BE2C (cell line): Measurements from ENCODE around the gene ACIN1.

Source experiments
- DNase-seq: peaks from one replicate; pipeline ENCODE4 v3.0.0-alpha.2; 2020
- H3K27me3 ChIP-seq: fragments of 250-450 bp; sonication (Bioruptor Pico); 2 replicates; pipeline ENCODE4 v1.5.1; 2020; ENCODE audit warnings: mild to moderate bottlenecking
- H3K36me3 ChIP-seq: fragments of 250-450 bp; sonication (Bioruptor Pico); 2 replicates; pipeline ENCODE4 v1.5.1; 2020; ENCODE audit warnings: mild to moderate bottlenecking
- H3K4me1 ChIP-seq: fragments of 250-450 bp; sonication (Bioruptor Pico); 2 replicates; pipeline ENCODE4 v1.5.1; 2020
- H3K4me3 ChIP-seq: 2 replicates; pipeline ENCODE4 v1.5.1; 2011; ENCODE audit warnings: low read depth, low read length
- H3K9me3 ChIP-seq: fragments of 250-450 bp; sonication (Bioruptor Pico); 2 replicates; pipeline ENCODE4 v1.5.1; 2020
- TF ChIP-seq, protein P1 (sequence below): IDR thresholded peaks from 2 replicates; pipeline ENCODE4 v1.5.1; 2012; ENCODE audit warnings: mild to moderate bottlenecking, low read depth, low read length

ACIN1 gene

DNA sequence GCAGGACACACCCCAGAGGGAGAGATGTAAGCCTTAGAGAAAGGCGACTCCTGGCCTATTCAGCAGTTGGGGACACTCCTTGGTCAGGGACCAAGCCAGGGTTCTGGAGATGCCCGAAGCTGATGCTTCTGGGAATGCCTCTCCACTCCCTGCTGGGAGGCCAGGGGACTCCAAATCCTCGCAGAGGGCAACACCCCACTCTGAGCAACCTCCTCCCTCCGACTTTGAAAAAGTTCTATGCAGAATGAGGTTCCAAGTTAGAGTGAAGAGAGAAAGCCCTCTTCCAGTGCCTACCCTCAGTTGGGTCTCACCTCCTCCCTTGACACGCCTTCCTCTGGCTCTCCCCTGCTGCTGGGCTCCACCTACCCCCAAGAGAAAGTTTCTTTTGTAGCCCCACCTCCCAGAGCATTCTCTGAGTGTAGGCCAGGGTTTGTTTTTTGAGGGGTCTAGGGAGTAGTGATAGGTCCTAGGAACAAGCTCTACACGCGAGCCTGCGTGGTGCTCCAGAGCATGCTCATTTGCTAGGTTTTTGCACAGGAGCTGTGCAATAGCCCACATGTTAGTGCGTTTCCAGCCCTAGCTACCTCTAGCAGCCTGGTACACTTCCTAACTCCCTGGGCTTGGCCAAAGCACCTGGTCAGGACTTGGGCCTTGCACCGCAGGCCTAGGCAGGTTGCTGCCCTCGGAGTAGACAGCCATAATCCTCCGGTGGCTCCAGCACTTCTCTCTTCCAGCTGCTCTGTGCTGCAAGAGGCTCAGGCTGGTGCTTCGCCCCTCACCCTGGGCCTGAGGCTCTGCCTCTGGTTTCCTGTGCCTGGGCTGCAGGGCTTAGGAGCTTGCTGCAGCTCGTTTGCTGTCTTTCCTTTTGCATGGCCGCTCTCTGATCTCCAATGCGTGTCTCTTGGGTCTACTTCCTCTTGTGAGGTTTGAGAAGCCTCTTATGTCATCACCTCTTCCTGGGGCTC is 24.7 kb upstream of the ACIN1 start:
- TF ChIP-seq, protein P1, sequence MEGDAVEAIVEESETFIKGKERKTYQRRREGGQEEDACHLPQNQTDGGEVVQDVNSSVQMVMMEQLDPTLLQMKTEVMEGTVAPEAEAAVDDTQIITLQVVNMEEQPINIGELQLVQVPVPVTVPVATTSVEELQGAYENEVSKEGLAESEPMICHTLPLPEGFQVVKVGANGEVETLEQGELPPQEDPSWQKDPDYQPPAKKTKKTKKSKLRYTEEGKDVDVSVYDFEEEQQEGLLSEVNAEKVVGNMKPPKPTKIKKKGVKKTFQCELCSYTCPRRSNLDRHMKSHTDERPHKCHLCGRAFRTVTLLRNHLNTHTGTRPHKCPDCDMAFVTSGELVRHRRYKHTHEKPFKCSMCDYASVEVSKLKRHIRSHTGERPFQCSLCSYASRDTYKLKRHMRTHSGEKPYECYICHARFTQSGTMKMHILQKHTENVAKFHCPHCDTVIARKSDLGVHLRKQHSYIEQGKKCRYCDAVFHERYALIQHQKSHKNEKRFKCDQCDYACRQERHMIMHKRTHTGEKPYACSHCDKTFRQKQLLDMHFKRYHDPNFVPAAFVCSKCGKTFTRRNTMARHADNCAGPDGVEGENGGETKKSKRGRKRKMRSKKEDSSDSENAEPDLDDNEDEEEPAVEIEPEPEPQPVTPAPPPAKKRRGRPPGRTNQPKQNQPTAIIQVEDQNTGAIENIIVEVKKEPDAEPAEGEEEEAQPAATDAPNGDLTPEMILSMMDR: no peak
- H3K36me3 ChIP-seq: no peaks in the 10 kb centered on the region
- H3K4me3 ChIP-seq: no peak overlapping the region

DNA sequence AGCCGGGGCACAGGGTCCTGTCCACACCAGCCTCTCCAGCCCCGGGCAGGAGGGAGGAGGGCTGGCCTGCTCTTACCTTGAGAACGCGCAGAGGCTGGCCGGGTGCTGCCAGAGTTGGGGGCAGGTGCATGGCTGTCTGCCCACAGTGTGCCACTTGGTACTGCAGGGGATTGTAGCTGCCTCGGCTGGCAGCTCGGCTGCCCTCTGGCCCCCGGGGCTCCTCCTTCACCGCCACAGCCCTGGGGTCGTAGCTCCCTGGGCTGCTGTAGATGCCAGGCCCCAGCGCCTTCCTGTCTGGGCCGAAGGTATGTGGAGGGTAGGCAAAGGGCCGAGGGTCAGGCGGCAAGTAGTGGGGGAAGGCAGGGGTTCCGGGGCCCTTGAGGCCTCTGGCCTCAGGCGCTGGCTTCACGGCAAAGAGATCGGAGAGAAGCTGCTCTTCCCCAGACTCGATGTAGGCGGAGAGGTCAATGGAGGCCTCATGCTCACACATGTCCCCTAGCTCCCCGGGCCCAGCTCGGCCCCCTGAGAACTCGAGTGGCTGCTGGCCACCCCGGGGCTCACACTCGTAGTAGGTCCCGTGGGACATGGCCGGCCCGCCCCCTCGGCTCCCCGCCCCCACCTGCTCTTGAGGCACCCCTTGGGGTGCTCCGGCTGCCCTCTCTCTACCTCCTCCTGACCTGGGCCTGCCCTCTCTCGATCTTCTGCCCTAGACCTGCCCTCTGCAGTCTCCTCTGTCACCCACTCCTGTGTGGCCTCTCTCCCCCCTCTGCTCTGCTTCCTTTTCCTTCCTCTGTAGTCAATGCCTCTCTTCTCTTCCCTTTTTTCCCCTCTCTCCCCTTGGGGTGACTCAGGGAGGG is 23.8 kb upstream of the ACIN1 start, which contains the start of gene CEBPE:
Gene CEBPE (minus strand): TSS at position 750 of the 857 bp plus-strand sequence. CDS start 164 bp downstream, at position 586.
- no peaks in the 10 kb centered on the region for H3K4me1 ChIP-seq
- no peak within 1 kb of the TSS for H3K4me3 ChIP-seq
- H3K9me3 ChIP-seq: no peaks in the 10 kb centered on the region
- TF ChIP-seq, protein P1: no peak
- peaks cover 3% of the 10 kb centered on the region; the same call in 1 of the 2 replicates for H3K27me3 ChIP-seq
- H3K36me3 ChIP-seq: no peaks in the 10 kb centered on the region
- no peak for DNase-seq

More for the DNA sequence above, 24.7 kb upstream of the ACIN1 start:
- H3K9me3 ChIP-seq: no peaks in the 10 kb centered on the region
- peaks cover 3% of the 10 kb centered on the region; the same call in 1 of the 2 replicates for H3K27me3 ChIP-seq
- no peaks in the 10 kb centered on the region for H3K4me1 ChIP-seq
- DNase-seq: no peak

DNA sequence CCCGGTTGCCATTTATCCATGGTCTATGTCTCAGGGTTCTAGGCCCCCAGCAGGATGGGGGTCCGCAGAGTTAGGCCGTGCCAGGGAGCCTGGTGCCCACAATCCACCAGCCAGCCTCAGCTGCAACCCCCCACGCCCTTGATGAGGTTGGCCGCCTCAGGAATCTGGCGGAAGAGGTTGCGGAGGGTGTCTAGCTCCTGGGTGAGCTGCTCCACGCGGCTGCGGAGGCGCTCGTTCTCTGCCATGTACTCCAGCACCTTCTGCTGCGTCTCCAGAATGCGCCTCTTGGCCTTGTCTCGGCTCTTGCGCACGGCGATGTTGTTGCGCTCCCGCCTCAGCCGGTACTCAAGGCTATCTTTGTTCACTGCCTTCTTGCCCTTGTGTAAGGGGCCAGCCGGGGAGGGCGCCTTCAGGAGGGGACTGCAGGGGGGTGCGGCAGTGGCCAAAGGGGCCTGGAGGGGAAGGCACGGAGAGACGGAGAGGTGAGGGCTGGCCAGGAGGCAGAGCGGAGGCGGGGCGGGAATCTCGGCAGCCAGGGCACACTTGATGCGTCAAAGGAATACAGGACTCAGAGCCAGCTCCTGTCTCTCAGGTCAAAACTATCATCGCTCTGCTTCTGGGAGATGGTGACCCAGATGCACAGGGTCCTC is 22.6 kb upstream of the ACIN1 start:
- no peaks in the 10 kb centered on the region for H3K36me3 ChIP-seq
- TF ChIP-seq, protein P1: no peak
- H3K4me1 ChIP-seq: no peaks in the 10 kb centered on the region
- H3K4me3 ChIP-seq: no peak overlapping the region
- H3K27me3 ChIP-seq: peaks cover 7% of the 10 kb centered on the region
- DNase-seq: no peak
- H3K9me3 ChIP-seq: no peaks in the 10 kb centered on the region

DNA sequence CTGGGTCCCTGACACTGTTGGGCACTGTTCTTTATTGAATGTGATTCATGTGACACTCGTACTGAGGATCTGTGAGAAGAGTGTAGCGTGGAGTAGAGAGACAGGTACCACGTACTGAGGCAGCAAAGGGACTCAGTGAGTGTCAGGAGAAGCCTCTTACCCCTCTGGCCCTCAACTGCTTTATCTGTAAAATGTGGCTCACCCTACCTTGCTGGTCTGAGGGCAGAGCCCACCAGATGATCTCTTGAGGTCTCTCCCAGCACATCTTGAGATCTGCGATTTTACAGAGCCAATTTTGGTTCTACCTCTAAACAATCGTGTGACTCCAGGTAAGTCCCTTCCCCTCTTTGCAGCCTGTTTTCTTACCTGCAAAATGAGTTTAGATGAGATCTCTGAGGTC is 21.0 kb upstream of the ACIN1 start:
- Histone ChIP-seq H3K27me3 (peaks cover 23% of the 10 kb centered on the region), H3K4me1 (no peaks in the 10 kb centered on the region), H3K36me3 (no peaks in the 10 kb centered on the region), H3K4me3 (no peak overlapping the region), H3K9me3 (0 out of 2 replicates have a peak, but pooled peaks cover 1% of the 10 kb centered on the region)
- TF ChIP-seq, protein P1: no peak
- DNase-seq: no peak

DNA sequence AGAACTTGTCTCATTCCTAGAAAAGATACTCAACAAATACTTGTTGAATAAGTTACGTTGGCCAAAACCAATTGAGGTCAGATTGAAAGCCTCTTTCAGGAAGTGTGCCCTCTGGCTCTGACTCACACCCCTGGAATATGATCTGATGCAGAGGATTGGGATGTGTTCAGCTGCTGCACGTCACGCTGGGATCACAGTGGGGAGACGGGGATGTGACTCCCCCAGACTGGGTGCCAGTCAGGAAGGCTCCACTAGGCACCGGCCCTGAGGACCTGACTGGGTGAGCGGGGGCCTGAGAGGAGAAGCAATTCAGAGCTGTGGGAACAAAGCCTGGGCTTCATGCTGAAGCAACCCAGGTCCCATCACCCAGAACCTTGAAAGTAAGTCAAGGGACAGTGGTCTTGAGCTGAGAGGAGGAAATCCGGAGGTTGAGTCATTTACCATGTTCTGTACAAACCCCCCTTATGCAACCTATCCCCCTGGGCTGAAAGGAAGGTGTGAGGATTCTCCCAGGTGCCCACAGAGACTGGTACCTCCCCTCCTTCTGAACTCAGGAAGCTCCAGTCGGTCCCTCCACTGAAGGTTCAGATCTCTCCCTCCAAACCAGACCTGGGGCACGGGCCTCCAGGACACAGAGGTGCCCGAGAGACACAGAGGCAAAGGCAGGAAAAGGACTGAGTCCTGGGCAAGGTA is 20.2 kb upstream of the ACIN1 start:
- Histone ChIP-seq H3K36me3 (no peaks in the 10 kb centered on the region), H3K4me3 (no peak overlapping the region), H3K9me3 (0 out of 2 replicates have a peak, but pooled peaks cover 2% of the 10 kb centered on the region), H3K27me3 (peaks cover 31% of the 10 kb centered on the region), H3K4me1 (no peaks in the 10 kb centered on the region)
- no peak for DNase-seq
- TF ChIP-seq, protein P1: no peak
